T-helper 22 cell (primary cell): ENCODE measurements around the gene EPN3.
A peak's percentile ranks its signal among the peaks of the same experiment; 100 is the strongest.

Source experiments
- DNase-seq: peaks from one replicate; pipeline ENCODE4 v3.0.0-alpha.2; 2020; ENCODE audit warnings: low read depth

The EPN3 gene

DNA sequence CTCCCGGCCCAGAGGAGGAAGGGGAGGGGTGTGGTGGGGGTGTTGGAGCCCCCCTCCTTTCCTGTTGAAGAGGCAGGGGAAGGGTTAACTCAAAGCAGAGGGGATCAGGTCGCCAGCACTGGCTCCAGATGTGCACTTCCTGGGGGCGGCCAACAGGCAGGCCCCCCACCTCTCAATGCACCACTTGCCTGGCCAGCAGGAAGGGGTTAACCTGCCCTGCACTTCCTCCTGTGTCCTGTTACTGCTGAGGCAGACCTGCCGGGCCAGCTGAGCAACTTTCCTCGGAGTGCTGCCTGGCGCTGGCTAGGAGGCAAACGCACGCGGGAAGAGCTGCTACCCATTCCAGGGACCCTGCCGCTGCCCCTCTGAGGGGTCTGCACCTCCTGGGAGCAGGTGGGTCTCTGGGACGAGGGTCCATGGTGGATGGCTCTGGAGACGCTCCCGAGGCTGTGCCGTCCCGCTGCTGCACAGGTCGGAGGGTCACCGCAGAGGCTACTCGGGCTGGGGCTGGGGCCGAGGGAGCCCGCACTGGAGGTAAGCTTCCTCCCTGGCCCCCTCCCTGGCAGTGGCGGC lies at the start of gene EPN3:
Gene EPN3, plus strand, starts transcription at position 284 of the 573 bp plus-strand sequence. CDS start 3,822 bp downstream, outside the sequence.
- no peak for DNase-seq

DNA sequence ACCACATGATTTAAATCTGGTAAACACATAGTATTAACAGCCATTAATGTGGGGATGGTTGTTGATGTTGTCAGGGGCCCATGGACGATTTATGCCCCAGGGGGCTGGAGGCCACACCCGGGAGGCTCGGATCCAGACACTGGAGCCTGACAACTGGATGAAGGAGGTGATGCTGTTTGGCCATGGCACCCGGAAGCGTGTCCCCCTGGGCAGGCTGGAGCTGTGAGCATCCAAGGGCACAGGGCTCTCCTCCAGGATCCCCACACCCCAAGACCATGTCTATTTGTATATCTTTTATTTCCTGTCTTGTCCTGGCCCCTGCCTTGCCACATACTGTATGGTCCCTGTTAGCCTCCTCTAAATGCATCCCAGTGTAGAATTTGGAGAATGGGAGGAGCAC lies 49.3 kb upstream of the EPN3 start:
- no peak for DNase-seq

DNA sequence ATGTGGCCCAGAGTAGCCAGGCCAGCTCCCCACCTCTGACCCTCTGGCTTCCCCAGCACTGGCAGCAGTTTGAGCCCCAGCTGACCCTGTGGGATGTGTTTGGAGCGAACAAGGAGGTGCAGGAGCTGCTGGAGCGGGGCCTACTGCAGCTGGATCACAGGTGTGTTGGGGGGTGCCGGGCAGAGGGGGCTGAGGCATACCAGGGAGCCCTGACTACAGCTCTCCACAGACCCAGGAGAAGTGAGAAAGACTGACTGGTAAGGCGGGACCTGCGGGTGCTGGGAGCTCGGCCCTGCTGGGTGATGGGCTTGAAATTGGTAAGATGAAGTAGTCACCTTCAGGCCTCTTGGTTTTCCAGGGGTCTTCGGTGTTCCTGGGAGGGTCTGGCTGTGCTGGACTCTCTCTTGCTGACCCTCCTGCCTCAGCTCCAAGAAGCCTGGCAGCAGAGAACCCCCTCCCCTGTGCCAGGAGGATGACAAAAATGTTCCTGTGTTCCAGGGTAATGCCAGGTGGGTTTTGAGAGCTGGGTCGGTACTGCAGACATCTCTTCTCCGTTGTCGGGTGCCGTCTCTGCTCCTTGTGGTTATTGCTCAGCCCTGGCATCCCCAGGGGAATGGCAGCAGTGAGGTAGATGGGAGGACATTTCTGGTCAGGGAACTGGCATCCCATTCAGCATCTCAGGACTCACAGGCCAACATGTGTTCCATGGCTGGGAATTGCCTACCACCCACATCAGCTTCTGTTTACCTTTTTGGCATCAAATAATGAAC lies 48.0 kb upstream of the EPN3 start:
- no peak for DNase-seq

DNA sequence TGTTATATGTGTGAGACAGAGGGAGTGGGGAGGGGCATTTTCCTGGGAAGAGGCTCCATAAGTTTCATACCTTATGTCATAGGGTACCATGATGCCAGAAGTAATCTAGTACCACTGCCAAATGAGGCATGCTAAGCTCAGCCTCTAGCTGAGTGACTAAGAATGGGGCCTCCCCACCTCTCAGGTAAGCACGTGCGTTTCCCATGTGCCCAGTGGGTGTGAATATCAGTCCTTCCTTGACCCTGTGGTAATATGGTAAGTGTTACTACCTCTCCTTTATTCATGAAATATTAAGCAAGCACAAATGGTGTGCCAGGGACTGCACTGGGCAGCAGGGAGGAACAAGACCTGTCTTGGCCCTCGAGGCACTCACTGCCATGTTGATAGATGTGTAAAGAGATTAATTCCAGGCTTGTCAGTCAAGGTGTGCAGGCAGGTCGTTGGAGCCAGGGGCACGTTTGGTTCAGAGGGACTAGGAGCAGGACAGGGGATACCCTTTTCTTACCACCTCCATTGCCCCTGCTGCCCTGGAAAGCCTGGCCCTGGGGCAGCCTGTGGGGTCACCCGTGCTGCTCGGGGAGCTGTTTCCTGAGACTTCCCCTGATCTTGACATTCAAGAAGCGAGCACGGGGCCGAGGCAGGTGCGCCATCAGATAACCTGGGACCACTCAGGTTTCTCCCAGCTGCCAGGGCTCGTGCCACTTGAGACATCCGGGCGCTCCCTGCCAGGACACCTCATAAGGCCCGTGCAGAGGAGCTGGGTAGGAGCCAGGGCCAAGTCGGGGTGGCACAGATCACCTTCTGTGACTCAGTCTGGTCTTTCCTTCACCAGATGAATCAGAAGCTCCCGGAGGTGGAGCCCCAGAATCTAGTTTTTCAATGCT lies 45.1 kb upstream of the EPN3 start:
- no peak for DNase-seq

DNA sequence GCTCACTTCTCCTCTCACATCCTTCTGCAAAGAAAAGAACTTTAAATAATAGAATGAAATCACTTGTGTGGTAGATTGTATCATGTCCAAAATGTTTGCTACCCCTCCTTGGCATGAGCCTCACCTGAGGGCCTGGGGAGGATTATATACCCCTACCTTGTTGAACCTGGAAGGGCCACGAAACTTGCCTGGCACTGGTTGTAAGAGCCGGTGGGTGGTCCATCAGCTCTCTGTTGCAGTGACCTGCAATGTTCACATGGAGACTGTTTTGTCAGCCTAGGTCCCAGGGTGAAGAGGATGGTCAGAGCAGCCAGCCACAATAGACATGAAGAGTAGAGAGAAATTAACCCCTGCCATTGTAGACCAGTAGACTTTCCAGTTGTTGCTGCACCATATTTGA lies 43.7 kb upstream of the EPN3 start:
- no peak for DNase-seq

DNA sequence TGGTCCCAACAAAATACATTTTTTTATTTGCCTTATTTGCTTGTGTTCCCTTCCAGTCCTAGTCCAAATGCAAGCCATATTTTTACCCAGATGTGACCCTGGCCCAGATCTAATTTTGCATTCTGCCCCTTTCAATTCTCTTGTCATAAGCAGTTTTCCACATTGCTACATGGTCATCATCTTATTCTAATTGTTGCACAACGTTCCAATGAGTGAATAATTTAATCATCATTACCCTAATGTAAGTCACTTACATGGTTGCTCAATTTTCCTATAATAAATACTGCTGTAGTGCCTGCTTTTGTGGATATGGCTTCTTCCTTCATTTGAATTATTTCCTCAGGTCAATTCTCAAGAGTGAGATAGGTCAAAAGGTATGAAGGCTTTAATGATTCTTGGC lies 41.0 kb upstream of the EPN3 start:
- DNase-seq, result no peak

DNA sequence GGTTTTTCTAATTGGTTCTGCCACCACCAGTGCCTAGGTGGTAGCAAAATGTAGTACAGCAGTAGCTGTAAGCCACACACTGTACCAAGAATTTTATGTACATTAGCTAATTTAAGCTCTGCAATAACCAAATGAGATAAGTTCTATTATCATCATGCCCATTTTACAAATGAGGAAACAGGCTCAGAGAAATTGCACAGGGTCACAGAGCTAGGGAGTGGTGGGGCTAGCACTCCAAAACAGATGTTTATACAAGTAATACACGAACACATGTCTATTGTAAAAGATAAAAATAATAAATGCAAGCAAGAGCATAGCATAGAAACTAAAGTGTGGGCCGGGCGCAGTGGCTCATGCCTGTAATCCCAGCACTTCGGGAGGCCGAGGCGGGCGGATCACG lies 40.3 kb upstream of the EPN3 start:
- no peak for DNase-seq

DNA sequence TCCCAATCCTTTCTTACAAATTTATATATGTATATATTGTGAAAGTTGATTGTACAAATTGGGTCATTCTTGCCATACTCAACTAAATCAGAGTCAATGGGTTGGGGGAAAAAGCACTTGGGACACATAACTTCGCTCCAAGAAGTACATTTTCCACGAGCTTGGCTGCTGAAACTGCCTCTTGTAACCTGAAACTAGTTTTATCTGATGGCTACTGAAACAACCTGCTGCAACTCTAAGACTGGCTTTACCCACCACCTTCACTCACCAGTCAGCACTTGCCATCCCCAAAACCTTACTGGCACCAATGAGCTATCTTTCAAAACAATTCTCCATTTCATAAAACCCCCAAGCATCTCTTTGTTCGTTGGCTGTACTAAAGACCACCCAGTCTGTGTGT lies 38.8 kb upstream of the EPN3 start:
- no peak for DNase-seq

DNA sequence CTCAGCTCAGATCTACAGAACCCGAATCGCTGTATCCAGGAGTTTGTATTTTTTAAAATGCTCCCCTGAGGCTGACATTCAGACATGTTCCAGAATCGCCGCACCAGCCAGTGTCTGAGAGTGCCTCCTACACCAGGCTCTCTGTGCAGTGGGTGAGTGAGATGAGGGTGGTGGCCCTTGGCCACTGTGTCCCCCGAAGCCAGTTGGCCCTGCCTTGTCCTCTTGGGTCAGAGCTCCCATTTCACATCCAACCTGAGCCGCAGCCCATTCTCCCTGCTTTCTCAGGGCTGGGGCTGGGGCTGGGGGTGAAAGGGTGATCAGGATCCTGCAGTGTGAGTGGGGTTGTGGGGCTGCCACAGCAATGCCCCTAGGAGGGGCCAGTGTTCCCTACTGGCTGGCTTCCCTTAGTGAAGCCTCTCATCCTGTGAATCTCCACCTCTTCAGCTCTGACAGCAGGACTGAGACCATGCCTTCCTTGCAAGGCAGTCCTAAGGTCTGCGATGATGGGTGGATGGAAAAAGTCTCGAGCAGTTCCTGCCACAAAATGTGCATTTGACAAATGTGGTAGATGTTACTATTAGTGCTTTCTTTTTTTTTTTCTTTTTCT lies 37.2 kb upstream of the EPN3 start:
- DNase-seq, result no peak

DNA sequence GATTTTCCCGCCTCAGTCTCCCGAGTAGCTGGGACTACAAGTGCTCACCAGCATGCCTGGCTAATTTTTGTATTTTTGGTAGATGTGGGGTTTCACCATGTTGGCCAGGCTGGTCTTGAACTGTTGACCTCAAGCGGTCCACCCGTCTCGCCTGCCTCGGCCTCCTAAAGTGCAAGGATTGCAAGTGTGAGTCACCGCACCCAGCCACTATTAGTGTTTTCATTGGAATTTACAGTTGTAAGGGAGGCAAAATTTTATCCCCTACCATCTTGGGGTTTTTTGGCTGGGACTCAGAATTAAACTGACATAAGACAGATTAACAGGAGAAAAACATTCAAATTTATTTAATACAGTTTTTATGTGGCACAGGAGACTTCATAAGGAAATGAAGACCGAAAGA lies 36.6 kb upstream of the EPN3 start:
- DNase-seq, result no peak

DNA sequence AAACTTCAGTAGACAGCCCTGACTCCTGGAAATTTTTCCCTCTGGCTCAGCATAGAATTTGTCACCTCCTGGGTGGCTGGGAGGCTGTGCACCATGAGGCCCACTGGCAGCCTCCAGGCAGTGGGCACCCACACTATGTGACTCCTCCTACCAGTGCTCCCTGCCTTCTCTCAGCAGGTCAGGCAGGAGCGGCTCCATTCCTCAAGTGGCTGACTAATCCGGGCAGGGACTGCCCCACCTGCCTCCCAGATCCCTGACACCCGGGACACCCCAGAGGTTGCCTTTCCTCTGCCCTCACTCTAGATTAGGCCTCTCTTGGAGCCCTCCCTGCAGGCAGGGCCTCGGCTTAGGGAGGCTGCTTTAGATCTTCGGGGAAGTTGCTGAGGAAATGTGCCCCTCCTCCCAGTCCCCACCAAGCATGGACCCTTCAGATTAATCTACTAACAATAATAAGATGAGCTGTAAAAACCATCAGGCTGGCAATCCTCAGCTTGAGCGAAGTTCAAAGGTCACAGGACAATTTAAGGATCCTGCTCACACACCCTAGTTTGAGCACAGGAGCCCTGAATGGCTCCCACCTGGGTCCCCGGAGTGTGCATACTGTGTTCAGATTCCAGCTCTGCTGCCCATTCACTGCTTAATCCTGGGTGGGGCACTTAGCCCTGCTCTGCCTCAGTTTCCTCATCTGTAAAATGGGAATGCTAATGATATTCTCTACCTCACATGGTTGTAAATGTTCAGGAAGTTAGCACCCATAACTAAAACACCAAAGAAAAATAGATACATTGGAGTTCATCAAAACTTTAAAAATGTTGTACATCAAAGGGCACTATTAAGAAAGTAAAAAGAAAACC lies 34.3 kb upstream of the EPN3 start:
- no peak for DNase-seq

DNA sequence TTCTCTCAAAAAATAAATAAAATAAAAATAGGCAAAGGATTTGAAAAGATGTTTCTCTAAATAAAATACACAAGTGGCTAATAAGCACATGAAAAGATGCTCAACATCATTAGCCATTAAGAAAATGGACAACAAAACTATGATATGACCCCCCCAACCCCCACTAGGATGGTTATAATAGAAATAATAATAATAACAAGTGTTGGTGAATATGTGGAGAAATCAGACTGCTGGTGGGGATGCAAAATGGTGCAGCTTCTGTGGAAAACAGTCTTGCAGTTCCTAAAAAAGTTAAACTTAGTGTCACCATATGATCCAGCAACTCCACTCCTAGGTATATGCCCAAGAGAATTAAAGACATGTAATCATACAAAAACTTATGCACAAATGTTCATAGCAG lies 33.3 kb upstream of the EPN3 start:
- no peak for DNase-seq

DNA sequence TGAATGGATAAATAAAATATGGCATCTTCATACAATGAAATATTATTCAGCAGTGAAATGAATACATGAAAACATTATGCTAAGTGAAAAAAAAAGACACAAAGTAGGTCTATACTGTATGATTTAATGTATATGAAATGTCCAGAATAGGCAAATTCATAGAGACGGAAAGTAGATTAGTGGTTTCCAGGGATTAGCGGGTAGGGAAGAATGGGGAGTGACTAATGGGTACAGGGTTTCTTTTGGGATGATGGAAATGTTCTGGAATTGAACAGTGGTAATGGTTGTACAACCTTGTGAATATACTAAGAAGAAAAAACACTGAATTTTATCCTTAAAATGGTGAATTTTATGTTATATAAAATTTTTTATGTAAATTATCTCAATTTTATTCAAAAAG lies 32.8 kb upstream of the EPN3 start:
- DNase-seq, result no peak

DNA sequence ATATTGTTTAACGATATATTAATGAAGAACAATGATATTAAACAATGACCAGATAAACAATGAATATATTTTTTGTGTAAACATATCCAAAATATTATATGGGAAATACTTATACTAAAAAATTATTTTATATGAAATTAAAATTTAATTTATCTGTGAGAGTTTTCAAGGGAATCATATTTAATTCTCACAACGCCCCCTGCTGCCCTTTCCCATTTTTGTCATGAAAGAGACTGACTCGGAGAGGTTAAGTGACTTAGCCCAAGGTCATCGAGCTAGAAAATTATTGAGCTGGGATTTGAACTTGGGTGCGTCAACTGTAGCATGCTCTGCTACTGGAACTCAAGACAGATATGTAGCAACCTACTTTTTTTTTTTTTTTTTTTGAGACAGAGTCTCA lies 31.5 kb upstream of the EPN3 start:
- DNase-seq, result no peak

DNA sequence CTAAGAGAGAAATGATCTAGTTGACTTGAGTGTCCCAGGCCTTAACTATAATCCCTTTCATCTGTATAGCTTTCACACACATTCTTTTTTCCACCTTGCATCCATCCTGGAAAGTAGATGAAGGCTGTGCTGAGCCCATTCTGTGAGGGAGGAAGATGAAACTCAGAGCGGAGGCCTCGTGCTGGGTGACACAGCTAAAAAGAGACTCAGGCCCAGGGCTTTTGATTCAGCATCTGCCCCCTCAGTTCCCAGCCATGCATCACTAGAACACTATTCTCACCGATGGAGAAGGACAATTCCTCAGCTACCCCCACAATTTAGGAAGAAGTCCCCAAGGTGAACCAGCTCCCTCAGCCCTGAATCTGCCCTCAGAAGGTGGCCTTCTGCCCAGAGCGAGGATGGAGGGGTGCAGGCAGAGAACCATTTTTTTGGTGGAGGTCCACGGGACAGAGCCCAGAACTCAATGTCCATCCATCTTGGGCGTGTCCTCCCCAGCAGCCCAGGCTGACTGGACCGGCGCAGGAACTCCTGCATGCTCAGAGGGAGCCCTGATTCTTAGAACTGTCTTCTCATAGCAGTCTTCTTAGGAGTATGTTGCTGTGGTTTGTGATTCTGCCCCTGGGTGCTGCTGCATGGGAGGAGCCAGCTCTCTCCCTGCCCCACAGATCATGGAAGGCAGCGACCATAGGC lies 30.1 kb upstream of the EPN3 start:
- DNase-seq, result no peak

DNA sequence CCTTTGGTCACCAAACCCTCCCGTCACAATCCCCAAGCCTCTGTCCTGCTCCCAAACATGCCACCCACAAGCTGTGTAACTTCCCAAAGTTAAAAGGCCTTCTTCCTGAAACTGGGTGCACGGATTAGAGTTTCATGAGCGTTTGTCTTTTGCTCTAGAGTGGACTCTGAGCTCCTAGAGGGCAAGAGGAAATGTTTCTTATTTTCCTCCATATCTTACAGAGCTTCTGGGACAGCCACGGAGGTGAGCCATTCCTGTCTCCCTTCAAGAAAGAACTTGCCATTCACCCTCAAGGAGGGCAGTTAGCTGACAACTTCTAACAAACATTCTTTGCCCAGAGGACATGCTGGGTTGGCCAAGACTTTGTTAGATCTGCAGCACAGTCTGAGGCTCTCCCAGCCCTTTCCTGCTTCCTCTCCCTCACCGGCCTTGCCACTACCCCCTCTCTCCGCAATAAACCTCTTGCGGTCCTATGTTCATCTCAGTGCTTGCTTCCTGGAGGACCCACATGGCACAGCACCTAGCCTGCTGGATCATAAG lies 26.9 kb upstream of the EPN3 start:
- no peak for DNase-seq

DNA sequence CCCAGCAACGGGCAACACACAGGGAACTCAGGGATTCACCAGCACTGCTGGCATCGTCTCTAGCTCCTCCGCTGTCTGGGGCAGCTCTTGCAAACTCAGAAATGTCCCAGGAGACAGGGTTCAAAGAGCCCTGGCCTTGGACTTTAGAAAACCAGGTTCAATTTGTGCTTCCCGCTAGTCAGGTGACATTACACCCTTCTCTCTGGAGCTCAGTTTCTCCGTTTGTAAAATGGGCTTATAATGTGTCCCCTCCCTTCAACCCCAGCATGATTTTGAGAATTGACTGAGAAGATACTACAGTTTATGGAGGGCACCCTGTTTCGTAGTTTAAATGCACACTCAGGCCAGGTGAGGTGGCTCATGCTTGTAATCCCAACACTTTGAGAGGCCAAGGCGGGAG lies 26.2 kb upstream of the EPN3 start:
- DNase-seq, result no peak

DNA sequence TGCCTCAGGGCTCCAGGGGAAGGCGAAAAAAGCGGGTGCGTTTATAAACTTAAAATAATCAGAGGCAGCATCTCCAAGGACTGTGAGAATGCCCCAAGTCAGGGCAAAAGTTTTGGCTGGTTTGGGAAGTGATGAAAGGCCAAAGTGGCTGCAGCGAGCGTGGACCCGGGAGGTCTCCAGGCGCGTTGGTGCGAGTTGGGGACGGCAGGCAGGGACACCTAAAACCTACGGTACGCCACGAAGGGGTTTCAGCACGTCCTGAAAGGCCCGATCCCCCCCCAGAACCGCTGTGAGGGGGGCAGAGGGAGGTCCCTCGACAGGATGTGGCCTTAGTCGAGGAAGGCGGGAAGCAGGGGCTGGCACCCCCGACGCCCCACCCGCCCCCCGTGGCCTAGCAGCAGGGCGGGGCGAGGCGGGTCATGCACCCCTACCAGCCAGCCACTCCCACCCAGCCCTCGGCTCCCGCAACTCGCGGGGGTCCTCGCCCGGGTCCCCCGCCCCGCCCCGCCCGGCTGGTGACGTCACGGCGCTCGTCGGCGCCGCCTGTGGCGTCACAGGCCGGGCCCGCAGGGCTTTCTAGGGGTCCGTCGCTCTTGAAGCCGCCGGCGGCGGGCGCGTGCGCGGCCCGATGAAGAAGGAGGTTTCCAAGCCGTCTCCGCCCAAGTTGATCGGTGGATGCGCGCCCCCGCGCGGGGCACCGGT lies 24.5 kb upstream of the EPN3 start, which contains the start of gene MYCBPAP:
Gene MYCBPAP, plus strand, starts transcription at position 569 of the 702 bp plus-strand sequence. CDS start 236 bp downstream, outside the sequence.
- DNase-seq, result peak; percentile 70

DNA sequence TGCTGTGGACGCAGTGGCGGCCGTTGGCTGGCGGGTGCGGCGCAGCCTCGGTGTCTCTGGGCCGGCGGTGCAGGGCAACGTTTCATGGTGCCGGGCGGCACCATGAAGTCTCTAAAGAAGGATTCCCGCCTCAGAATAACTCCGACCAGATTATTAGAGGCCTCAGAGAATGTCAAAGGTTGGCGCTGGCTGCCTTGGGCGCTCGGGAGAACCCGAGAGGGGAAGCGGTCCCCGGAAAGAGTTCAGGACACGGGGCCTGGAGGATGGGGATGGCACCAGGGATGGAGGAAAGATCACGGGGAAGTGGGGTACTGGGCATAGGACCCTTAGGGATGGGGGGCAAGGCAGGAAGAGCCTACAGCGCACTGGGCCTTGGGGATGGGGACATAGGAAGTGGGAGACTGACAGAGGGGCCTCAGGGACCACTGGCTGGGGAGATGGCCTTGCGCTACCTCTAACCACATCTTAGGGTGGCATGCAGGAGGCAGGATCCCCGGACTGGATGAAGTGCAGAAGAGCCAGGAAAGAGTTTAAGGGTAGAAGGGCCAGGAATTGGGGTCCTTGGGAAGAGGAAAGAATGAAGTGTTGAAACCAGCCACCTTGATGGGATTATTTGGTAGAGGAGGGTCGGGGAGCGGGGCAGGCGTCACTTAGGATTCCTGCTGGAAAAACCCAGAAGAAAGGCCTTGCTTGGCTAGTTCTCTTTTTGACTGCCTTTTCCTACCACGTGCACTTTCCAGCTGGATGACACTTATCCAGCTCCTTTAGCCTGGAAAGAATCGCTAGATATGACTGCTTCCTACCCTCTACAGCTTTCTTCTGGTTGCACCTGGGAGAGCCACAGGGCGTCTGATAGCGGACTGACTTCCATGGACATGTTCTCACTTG lies 23.7 kb upstream of the EPN3 start:
- DNase-seq, result no peak
